HCT116 (cell line): ENCODE results near the gene CFAP221. TPM values are rescaled to one million over a fixed set of nuclear protein-coding genes. Genes with fewer than 3 reads are reported as not detected.

Experiments
- ATAC-seq: fragments of 200-7000 bp; cut with Tn5 transposase; 2 replicates; pipeline ENCODE4 v1.9.1; 2020; ENCODE audit warnings: mild to moderate bottlenecking, moderate library complexity
- BruUV-seq: library from RNA; stranded (reverse); fragments of 400-500 nt; replicated peaks from 2 replicates; lab custom pipeline; 2021; lab: Mats Ljungman, UMichigan
- CTCF ChIA-PET: fragments of 300-600 bp; sonication (Branson Sonifier 250); formaldehyde crosslinking; loops from one replicate; lab custom pipeline; 2021; ENCODE audit warnings: antibody characterized with exemption; lab: Charles Lee
- POLR2A ChIA-PET: fragments of 300-600, 350-600 bp; sonication (Branson Sonifier 250); formaldehyde crosslinking; loops from one replicate; lab custom pipeline; 2021; ENCODE audit warnings: antibody characterized with exemption; lab: Charles Lee
- RAD21 ChIA-PET, 2 experiments: fragments of 300-600 bp; sonication (Branson Sonifier 250); formaldehyde crosslinking; loops; one replicate each; lab custom pipeline; 2023; ENCODE audit warnings: low total read pairs in 2 of 2; ENCODE audit not compliant: uncharacterized antibody in 2 of 2, unreplicated experiment in 2 of 2, low non-redundant PET in 1 of 2; lab: Charles Lee
- DNase-seq: peaks from one replicate; pipeline ENCODE4 v3.0.0-alpha.2; 2010; ENCODE audit warnings: low read depth, low spot score
- H2AFZ ChIP-seq: fragments of 200-600 bp; shearing (Covaris generic), sonication (generic); 2 replicates; pipeline ENCODE4 v1.6.1; 2017; ENCODE audit warnings: low read depth, mixed run types, mixed read lengths, antibody characterized with exemption, low read length; ENCODE audit not compliant: poor library complexity, severe bottlenecking
- H3K27ac ChIP-seq: 2 replicates; pipeline ENCODE4 v1.5.1; 2012; ENCODE audit warnings: low read depth, low read length
- H3K27me3 ChIP-seq: fragments of 200-600 bp; sonication (generic); 2 replicates; pipeline ENCODE4 v1.6.1; 2016; ENCODE audit warnings: mixed run types, low read length, mixed read lengths; ENCODE audit not compliant: insufficient read depth
- H3K36me3 ChIP-seq, 2 experiments: fragments of 200-500 bp in 1 of 2; fragments of 200-600 bp in 1 of 2; sonication (Bioruptor generic) in 1 of 2; sonication (generic) in 1 of 2; 2 replicates each; pipeline versions ENCODE4 v1.5.1 to v1.6.1; 2014 to 2016; ENCODE audit warnings: low read length in 2 of 2, inconsistent platforms in 1 of 2, mixed read lengths in 1 of 2, mixed run types in 1 of 2; ENCODE audit not compliant: insufficient read depth in 2 of 2, control insufficient read depth in 1 of 2
- H3K4me1 ChIP-seq, 2 experiments: fragments of 200-600 bp in 1 of 2; sonication (generic) in 1 of 2; 2 replicates each; pipeline versions ENCODE4 v1.5.1 to v1.6.1; 2012 to 2017; ENCODE audit warnings: low read length in 2 of 2, inconsistent platforms in 1 of 2, mild to moderate bottlenecking in 1 of 2, mixed read lengths in 1 of 2, mixed run types in 1 of 2, moderate library complexity in 1 of 2; ENCODE audit not compliant: insufficient read depth in 2 of 2, control insufficient read depth in 1 of 2
- H3K4me2 ChIP-seq: fragments of 200-600 bp; sonication (generic); 2 replicates; pipeline ENCODE4 v1.6.1; 2017; ENCODE audit warnings: mixed run types, low read length, mixed read lengths
- H3K4me3 ChIP-seq, 2 experiments: fragments of 200-600 bp in 1 of 2; sonication (generic) in 1 of 2; replicated peaks in 1 of 2; 2 replicates each; pipeline ENCODE4 v1.5.1; 2011 to 2016; ENCODE audit warnings: low read length in 2 of 2, control low read depth in 1 of 2, low read depth in 1 of 2, mild to moderate bottlenecking in 1 of 2, mixed read lengths in 1 of 2, mixed run types in 1 of 2
- H3K79me2 ChIP-seq: fragments of 200-600 bp; sonication (generic); 2 replicates; pipeline ENCODE4 v1.6.1; 2017; ENCODE audit warnings: mild to moderate bottlenecking, mixed run types, low read length, moderate library complexity, mixed read lengths; ENCODE audit not compliant: insufficient read depth
- H3K9ac ChIP-seq: fragments of 200-600 bp; sonication (generic); 2 replicates; pipeline ENCODE4 v1.6.1; 2016; ENCODE audit warnings: low read length, mixed read lengths
- H3K9me2 ChIP-seq: fragments of 200-600 bp; sonication (generic), shearing (Covaris generic); 2 replicates; pipeline ENCODE4 v1.6.1; 2017; ENCODE audit warnings: mixed run types, mild to moderate bottlenecking, moderate library complexity; ENCODE audit not compliant: insufficient read depth
- H3K9me3 ChIP-seq, 2 experiments: fragments of 200-500 bp in 1 of 2; fragments of 200-600 bp in 1 of 2; sonication (Bioruptor generic) in 1 of 2; sonication (generic) in 1 of 2; 2 replicates each; pipeline ENCODE4 v1.6.1; 2014 to 2017; ENCODE audit warnings: low read length in 2 of 2, mixed read lengths in 2 of 2, inconsistent platforms in 1 of 2, low read depth in 1 of 2, mild to moderate bottlenecking in 1 of 2, mixed run types in 1 of 2, moderate library complexity in 1 of 2; ENCODE audit not compliant: control insufficient read depth in 1 of 2, insufficient read depth in 1 of 2
- H4K20me1 ChIP-seq: fragments of 200-600 bp; sonication (generic), shearing (Covaris generic); 2 replicates; pipeline ENCODE4 v1.6.1; 2017; ENCODE audit warnings: mixed run types, mild to moderate bottlenecking, moderate library complexity; ENCODE audit not compliant: insufficient read depth
- CBX3 ChIP-seq: IDR thresholded peaks from 2 replicates; pipeline ENCODE4 v1.6.1; 2012; ENCODE audit warnings: low read depth
- CTCF ChIP-seq, 3 experiments: fragments of 200-600 bp in 1 of 3; sonication (generic) in 1 of 3; IDR thresholded peaks in 2 of 3; conservative IDR thresholded peaks in 1 of 3; 2 replicates each; pipeline ENCODE4 v1.5.1; 2012 to 2017; ENCODE audit warnings: low read depth in 2 of 3, low read length in 2 of 3, antibody characterized with exemption in 1 of 3, borderline replicate concordance in 1 of 3, control low read depth in 1 of 3, mild to moderate bottlenecking in 1 of 3, mixed read lengths in 1 of 3, mixed run types in 1 of 3, moderate library complexity in 1 of 3; ENCODE audit not compliant: insufficient read depth in 1 of 3
- EZH2 ChIP-seq: fragments of 200-600 bp; sonication (generic); IDR thresholded peaks from 2 replicates; pipeline ENCODE4 v1.6.1; 2017; ENCODE audit warnings: antibody characterized with exemption, mixed run types
- FOSL1 ChIP-seq: IDR thresholded peaks from 2 replicates; pipeline ENCODE4 v1.6.1; 2012; ENCODE audit warnings: low read depth
- JUND ChIP-seq: IDR thresholded peaks from 2 replicates; pipeline ENCODE4 v1.6.1; 2012
- MAX ChIP-seq: IDR thresholded peaks from 2 replicates; pipeline ENCODE4 v1.6.1; 2012
- POLR2A ChIP-seq: IDR thresholded peaks from 2 replicates; pipeline ENCODE4 v1.7.0; 2011; ENCODE audit warnings: borderline replicate concordance; ENCODE audit not compliant: insufficient read depth, insufficient read length; ENCODE audit errors: extremely low read depth
- POLR2AphosphoS5 ChIP-seq: IDR thresholded peaks from 2 replicates; pipeline ENCODE4 v1.6.1; 2011; ENCODE audit warnings: mild to moderate bottlenecking, low read depth, low read length, moderate library complexity
- RAD21 ChIP-seq: IDR thresholded peaks from 2 replicates; pipeline ENCODE4 v1.6.1; 2012; ENCODE audit warnings: low read depth, mild to moderate bottlenecking
- SIN3A ChIP-seq: IDR thresholded peaks from 2 replicates; pipeline ENCODE4 v1.6.1; 2012; ENCODE audit warnings: low read depth
- SP1 ChIP-seq: IDR thresholded peaks from 2 replicates; pipeline ENCODE4 v1.6.1; 2012; ENCODE audit warnings: low read depth
- SRF ChIP-seq: IDR thresholded peaks from 2 replicates; pipeline ENCODE4 v1.6.1; 2012; ENCODE audit warnings: low read depth
- TCF7L2 ChIP-seq: IDR thresholded peaks from 2 replicates; pipeline ENCODE4 v1.7.0; 2011; ENCODE audit warnings: borderline replicate concordance, inconsistent platforms; ENCODE audit not compliant: insufficient read depth, insufficient read length; ENCODE audit errors: extremely low read depth
- YY1 ChIP-seq: IDR thresholded peaks from 2 replicates; pipeline ENCODE4 v1.6.1; 2011; ENCODE audit warnings: low read length, low read depth, moderate library complexity, mild to moderate bottlenecking; ENCODE audit not compliant: insufficient replicate concordance; ENCODE audit errors: extremely low read depth
- ZFX ChIP-seq: fragments of 450-650 bp; IDR thresholded peaks from 2 replicates; pipeline ENCODE4 v1.6.1; 2017
- ZNF274 ChIP-seq: fragments of 200-500 bp; sonication (Bioruptor generic); IDR thresholded peaks from 2 replicates; pipeline ENCODE4 v1.6.1; 2014; ENCODE audit warnings: mild to moderate bottlenecking, low read depth, low read length, inconsistent platforms
- intact Hi-C: fragments of 100-400 bp; cut with micrococcal nuclease; formaldehyde crosslinking; loops from 2 replicates; pipeline ENCODE4 v1.10.0; 2022
- total RNA-seq: library from RNA; stranded (reverse); gene quantifications from one replicate; pipeline ENCODE4 v1.2.1, GENCODE V29; 2021; ENCODE audit not compliant: unreplicated experiment
- TF ChIP-seq, protein P1 (sequence below): IDR thresholded peaks from 2 replicates; pipeline ENCODE4 v1.6.1; 2012
- TF ChIP-seq, protein P2 (sequence below): IDR thresholded peaks from 2 replicates; pipeline ENCODE4 v1.6.1; 2011; ENCODE audit warnings: mild to moderate bottlenecking, low read length, moderate library complexity; ENCODE audit not compliant: insufficient replicate concordance; ENCODE audit errors: extremely low read depth
- TF ChIP-seq, protein P3 (sequence below): IDR thresholded peaks from 2 replicates; pipeline ENCODE4 v1.6.1; 2012; ENCODE audit warnings: low read depth

Gene CFAP221
- total RNA-seq, 1 experiment from 2014 or later, result 0.96 TPM

DNA sequence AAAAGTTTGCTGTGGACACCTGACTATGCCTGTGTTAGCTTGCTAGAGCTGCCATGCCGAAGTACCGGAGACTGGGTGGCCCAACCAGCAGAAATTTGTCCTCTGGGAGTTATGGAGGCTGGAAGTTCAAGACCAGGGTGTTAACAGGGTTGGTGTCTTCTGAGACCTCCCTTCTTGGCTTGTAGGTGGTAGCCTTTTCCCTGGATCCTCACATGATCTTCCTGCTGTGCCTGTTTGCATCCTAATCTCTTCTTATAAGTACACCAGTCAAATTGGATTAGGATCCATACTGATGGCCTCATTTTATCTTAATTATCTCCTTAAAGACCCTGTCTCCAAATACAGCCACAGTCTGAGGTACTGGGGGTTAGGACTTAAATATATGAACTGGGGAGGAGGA is 135.6 kb downstream of the CFAP221 start:
- ChIA-PET CTCF (no interaction called here), POLR2A (no interaction called here), RAD21 (no interaction called here)
- H3K36me3 ChIP-seq, result peaks cover 3 to 15% of the 10 kb centered on the region in 2 experiments; a peak in 2 of 4 replicates
- TF ChIP-seq EZH2, result no peak
- no peak for TF ChIP-seq SIN3A
- TF ChIP-seq, protein P1, sequence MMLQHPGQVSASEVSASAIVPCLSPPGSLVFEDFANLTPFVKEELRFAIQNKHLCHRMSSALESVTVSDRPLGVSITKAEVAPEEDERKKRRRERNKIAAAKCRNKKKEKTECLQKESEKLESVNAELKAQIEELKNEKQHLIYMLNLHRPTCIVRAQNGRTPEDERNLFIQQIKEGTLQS, result no peak
- no peak for TF ChIP-seq FOSL1
- TF ChIP-seq CBX3, result no peak
- TF ChIP-seq POLR2A, result no peak
- no peak for TF ChIP-seq YY1
- no peak for TF ChIP-seq JUND
- TF ChIP-seq TCF7L2, result no peak
- TF ChIP-seq ZNF274, result no peak
- TF ChIP-seq, protein P2, sequence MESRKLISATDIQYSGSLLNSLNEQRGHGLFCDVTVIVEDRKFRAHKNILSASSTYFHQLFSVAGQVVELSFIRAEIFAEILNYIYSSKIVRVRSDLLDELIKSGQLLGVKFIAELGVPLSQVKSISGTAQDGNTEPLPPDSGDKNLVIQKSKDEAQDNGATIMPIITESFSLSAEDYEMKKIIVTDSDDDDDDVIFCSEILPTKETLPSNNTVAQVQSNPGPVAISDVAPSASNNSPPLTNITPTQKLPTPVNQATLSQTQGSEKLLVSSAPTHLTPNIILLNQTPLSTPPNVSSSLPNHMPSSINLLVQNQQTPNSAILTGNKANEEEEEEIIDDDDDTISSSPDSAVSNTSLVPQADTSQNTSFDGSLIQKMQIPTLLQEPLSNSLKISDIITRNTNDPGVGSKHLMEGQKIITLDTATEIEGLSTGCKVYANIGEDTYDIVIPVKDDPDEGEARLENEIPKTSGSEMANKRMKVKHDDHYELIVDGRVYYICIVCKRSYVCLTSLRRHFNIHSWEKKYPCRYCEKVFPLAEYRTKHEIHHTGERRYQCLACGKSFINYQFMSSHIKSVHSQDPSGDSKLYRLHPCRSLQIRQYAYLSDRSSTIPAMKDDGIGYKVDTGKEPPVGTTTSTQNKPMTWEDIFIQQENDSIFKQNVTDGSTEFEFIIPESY, result no peak
- TF ChIP-seq, protein P3, sequence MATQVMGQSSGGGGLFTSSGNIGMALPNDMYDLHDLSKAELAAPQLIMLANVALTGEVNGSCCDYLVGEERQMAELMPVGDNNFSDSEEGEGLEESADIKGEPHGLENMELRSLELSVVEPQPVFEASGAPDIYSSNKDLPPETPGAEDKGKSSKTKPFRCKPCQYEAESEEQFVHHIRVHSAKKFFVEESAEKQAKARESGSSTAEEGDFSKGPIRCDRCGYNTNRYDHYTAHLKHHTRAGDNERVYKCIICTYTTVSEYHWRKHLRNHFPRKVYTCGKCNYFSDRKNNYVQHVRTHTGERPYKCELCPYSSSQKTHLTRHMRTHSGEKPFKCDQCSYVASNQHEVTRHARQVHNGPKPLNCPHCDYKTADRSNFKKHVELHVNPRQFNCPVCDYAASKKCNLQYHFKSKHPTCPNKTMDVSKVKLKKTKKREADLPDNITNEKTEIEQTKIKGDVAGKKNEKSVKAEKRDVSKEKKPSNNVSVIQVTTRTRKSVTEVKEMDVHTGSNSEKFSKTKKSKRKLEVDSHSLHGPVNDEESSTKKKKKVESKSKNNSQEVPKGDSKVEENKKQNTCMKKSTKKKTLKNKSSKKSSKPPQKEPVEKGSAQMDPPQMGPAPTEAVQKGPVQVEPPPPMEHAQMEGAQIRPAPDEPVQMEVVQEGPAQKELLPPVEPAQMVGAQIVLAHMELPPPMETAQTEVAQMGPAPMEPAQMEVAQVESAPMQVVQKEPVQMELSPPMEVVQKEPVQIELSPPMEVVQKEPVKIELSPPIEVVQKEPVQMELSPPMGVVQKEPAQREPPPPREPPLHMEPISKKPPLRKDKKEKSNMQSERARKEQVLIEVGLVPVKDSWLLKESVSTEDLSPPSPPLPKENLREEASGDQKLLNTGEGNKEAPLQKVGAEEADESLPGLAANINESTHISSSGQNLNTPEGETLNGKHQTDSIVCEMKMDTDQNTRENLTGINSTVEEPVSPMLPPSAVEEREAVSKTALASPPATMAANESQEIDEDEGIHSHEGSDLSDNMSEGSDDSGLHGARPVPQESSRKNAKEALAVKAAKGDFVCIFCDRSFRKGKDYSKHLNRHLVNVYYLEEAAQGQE, result no peak
- no peak for TF ChIP-seq MAX
- no peak for TF ChIP-seq ZFX
- TF ChIP-seq CTCF (IDR thresholded peaks at IDR 0.05 in 2 of 3, conservative IDR thresholded peaks at IDR 0.05 in 1 of 3; ENCODE audit: borderline replicate concordance in 1 of 3, insufficient read depth in 1 of 3, low read depth in 2 of 3, low read length in 2 of 3), result no peak
- TF ChIP-seq SRF, result no peak
- TF ChIP-seq RAD21, result no peak
- no peak for TF ChIP-seq POLR2AphosphoS5
- no peak for TF ChIP-seq SP1
- no peaks in the 10 kb centered on the region for H4K20me1 ChIP-seq
- no peak for DNase-seq
- no TSS peak for BruUV-seq
- no peak overlapping the region for H2AFZ ChIP-seq
- peak overlapping the region; percentile 84 for H3K4me2 ChIP-seq
- peak overlapping the region; percentile 75 for H3K9ac ChIP-seq
- H3K79me2 ChIP-seq, result peaks cover 36% of the 10 kb centered on the region
- H3K27me3 ChIP-seq, result no peaks in the 10 kb centered on the region
- intact Hi-C loops, result no loop called here
- no peaks in the 10 kb centered on the region for H3K9me3 ChIP-seq
- peak overlapping the region; percentile 63 to 81 for H3K4me3 ChIP-seq
- no peaks in the 10 kb centered on the region for H3K9me2 ChIP-seq
- ATAC-seq, result no peak
- peaks cover 3 to 17% of the 10 kb centered on the region in 2 experiments; a peak in 3 of 4 replicates for H3K4me1 ChIP-seq
- H3K27ac ChIP-seq, result peak overlapping the region; percentile 62
